OCI-LY3 (cell line): Measurements from ENCODE around the gene PDGFA.

Experiments
- H2AFZ ChIP-seq: fragments of 200-600, 300-600 bp; shearing (Covaris generic); 2 replicates; pipeline ENCODE4 v1.6.0; 2014; ENCODE audit warnings: antibody characterized with exemption, low read depth, low read length
- H3K27ac ChIP-seq: fragments of 200-600, 300-600 bp; sonication (generic); 2 replicates; pipeline ENCODE4 v1.5.1; 2014; ENCODE audit warnings: mild to moderate bottlenecking, low read length, moderate library complexity, mixed read lengths
- H3K27me3 ChIP-seq: fragments of 200-600, 300-600 bp; sonication (generic); 2 replicates; pipeline ENCODE4 v1.6.1; 2014; ENCODE audit warnings: low read depth, low read length, mixed read lengths
- H3K36me3 ChIP-seq: fragments of 200-600, 300-600 bp; sonication (generic); replicated peaks from 2 replicates; pipeline ENCODE3; 2014; ENCODE audit warnings: low read depth, low read length, mixed read lengths
- H3K4me1 ChIP-seq: fragments of 300-600, 200-600 bp; sonication (generic); 2 replicates; pipeline ENCODE4 v1.6.1; 2014; ENCODE audit warnings: low read length, mixed read lengths
- H3K4me2 ChIP-seq: fragments of 200-600, 300-600 bp; sonication (generic); 2 replicates; pipeline ENCODE4 v1.6.1; 2014; ENCODE audit warnings: low read length, mixed read lengths
- H3K4me3 ChIP-seq: fragments of 300-600, 200-600 bp; sonication (generic); 2 replicates; pipeline ENCODE4 v1.5.1; 2014; ENCODE audit warnings: antibody characterized with exemption, mild to moderate bottlenecking, low read length, moderate library complexity
- H3K79me2 ChIP-seq: fragments of 300-600, 200-600 bp; shearing (Covaris generic); 2 replicates; pipeline ENCODE4 v1.6.1; 2014; ENCODE audit warnings: mild to moderate bottlenecking, low read length, mixed read lengths
- H3K9ac ChIP-seq: fragments of 300-600, 200-600 bp; shearing (Covaris generic); 2 replicates; pipeline ENCODE4 v1.6.0; 2014; ENCODE audit warnings: mild to moderate bottlenecking, low read length, moderate library complexity
- H3K9me3 ChIP-seq: fragments of 200-600, 300-600 bp; shearing (Covaris generic); 2 replicates; pipeline ENCODE4 v1.6.1; 2014; ENCODE audit warnings: low read length, mixed read lengths; ENCODE audit not compliant: insufficient read depth
- H4K20me1 ChIP-seq: fragments of 200-600, 300-600 bp; sonication (generic); 2 replicates; pipeline ENCODE4 v1.6.1; 2016; ENCODE audit warnings: low read length, mixed read lengths; ENCODE audit not compliant: insufficient read depth
- EZH2phosphoT487 ChIP-seq: fragments of 200-600 bp; shearing (Covaris generic); IDR thresholded peaks from 2 replicates; pipeline ENCODE4 v1.6.1; 2018; ENCODE audit warnings: antibody characterized with exemption, mixed run types, low read depth
- TF ChIP-seq, protein P1 (sequence below): fragments of 200-600, 300-600 bp; sonication (generic); IDR thresholded peaks from 2 replicates; pipeline ENCODE4 v1.5.1; 2014; ENCODE audit warnings: antibody characterized with exemption, low read length, low read depth

The PDGFA gene

GRCh38 chr7:526460-527034, 6.9 kb upstream of the PDGFA start:
- no peaks in the 10 kb centered on the region for H3K36me3 ChIP-seq
- no peaks in the 10 kb centered on the region for H3K4me1 ChIP-seq
- H3K27ac ChIP-seq = no peak overlapping the region
- H3K9ac ChIP-seq = no peak overlapping the region
- H2AFZ ChIP-seq = no peak overlapping the region
- no peaks in the 10 kb centered on the region for H3K79me2 ChIP-seq
- H3K27me3 ChIP-seq = no peaks in the 10 kb centered on the region
- H4K20me1 ChIP-seq = no peaks in the 10 kb centered on the region
- H3K4me2 ChIP-seq = no peak overlapping the region
- H3K9me3 ChIP-seq = no peaks in the 10 kb centered on the region
- no peak overlapping the region for H3K4me3 ChIP-seq
- no peak for TF ChIP-seq EZH2phosphoT487
- TF ChIP-seq, protein P1, sequence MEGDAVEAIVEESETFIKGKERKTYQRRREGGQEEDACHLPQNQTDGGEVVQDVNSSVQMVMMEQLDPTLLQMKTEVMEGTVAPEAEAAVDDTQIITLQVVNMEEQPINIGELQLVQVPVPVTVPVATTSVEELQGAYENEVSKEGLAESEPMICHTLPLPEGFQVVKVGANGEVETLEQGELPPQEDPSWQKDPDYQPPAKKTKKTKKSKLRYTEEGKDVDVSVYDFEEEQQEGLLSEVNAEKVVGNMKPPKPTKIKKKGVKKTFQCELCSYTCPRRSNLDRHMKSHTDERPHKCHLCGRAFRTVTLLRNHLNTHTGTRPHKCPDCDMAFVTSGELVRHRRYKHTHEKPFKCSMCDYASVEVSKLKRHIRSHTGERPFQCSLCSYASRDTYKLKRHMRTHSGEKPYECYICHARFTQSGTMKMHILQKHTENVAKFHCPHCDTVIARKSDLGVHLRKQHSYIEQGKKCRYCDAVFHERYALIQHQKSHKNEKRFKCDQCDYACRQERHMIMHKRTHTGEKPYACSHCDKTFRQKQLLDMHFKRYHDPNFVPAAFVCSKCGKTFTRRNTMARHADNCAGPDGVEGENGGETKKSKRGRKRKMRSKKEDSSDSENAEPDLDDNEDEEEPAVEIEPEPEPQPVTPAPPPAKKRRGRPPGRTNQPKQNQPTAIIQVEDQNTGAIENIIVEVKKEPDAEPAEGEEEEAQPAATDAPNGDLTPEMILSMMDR = no peak

- Histone ChIP-seq H3K4me2 (no peak overlapping the region), H4K20me1 (no peaks in the 10 kb centered on the region), H2AFZ (no peak overlapping the region), H3K79me2 (no peaks in the 10 kb centered on the region), H3K9ac (no peak overlapping the region), H3K4me1 (no peaks in the 10 kb centered on the region), H3K27ac (no peak overlapping the region), H3K4me3 (no peak overlapping the region), H3K9me3 (no peaks in the 10 kb centered on the region), H3K27me3 (no peaks in the 10 kb centered on the region), H3K36me3 (no peaks in the 10 kb centered on the region)
- no peak for TF ChIP-seq EZH2phosphoT487
- TF ChIP-seq, protein P1 = no peak
These were observed 6.1 kb upstream of the PDGFA start for GRCh38 chr7:525740-526139.

DNA sequence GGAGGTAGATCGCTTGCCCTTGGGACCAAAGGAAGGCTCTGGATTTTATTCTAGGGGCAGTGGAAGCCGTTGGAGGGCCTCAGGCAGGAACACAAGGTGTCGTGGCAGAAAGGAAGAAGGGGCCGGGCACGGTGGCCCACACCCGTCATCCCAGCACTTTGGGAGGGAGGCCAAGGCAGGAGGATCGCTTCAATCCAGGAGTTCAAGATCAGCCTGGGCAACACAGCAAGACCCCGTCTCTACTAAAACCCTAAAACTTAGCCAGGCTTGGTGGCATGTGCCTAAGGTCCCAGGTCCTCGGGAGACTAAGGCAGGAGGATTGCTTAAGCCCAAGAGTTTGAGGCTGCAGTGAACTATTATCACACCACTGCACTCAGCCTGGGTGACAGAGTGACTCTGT, 5.2 kb upstream of the PDGFA start:
- Histone ChIP-seq H2AFZ (no peak overlapping the region), H3K27me3 (no peaks in the 10 kb centered on the region), H3K27ac (no peak overlapping the region), H3K4me1 (no peaks in the 10 kb centered on the region), H3K79me2 (no peaks in the 10 kb centered on the region), H3K4me3 (no peak overlapping the region), H3K36me3 (no peaks in the 10 kb centered on the region), H3K4me2 (no peak overlapping the region), H3K9me3 (no peaks in the 10 kb centered on the region), H3K9ac (no peak overlapping the region), H4K20me1 (no peaks in the 10 kb centered on the region)
- no peak for TF ChIP-seq EZH2phosphoT487
- TF ChIP-seq, protein P1 = no peak

DNA sequence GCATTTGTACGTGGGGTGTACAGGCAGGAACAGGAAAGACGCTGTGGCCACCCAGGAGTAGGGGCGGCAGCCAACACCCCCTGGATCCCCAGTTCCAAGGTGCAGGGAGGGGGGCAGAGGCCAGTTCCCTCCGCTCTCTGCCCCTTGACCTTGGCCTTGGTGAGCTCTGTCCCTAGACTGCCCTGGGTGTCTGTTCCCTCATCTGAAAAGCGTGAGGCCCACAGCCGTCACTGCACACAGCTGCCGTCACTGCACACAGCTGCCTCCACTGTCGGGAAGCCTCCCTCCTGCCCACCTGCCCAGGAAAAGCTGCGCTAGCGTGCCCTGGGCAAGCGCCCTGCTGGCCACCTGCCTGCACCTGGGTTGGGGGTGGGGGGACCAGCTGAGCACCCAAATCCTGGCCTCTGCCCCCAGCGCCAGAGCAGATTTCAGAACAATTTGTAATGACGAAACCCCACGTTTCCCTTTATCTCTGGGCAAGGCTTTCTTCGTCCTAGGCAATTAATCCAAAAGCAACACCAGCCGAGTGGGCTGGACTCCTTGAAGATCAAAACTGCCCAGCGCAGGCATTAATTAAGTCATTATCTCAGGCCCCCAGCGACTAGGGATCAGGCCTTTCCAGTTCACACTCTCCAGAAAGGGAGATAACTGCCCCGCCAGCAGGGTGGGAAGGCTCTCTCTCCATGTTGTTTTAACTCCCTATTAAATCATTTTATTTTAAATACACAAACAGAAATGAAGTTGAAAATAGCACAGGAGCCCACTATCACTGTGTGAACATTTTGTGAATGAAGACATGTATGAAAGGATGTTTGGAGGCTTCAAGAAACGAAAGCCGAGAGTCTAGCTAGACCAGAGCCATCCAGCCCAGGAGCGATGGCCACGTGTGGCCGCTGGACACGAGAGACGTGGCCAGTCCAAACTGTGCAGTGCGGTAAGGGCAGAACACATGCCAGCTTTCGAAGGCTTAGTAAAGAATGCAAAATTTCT, 4.0 kb upstream of the PDGFA start:
- H3K4me2 ChIP-seq = no peak overlapping the region
- H3K9me3 ChIP-seq = no peaks in the 10 kb centered on the region
- no peak overlapping the region for H3K4me3 ChIP-seq
- H4K20me1 ChIP-seq = no peaks in the 10 kb centered on the region
- no peaks in the 10 kb centered on the region for H3K4me1 ChIP-seq
- no peak overlapping the region for H3K9ac ChIP-seq
- no peaks in the 10 kb centered on the region for H3K36me3 ChIP-seq
- H3K27me3 ChIP-seq = no peaks in the 10 kb centered on the region
- H3K79me2 ChIP-seq = no peaks in the 10 kb centered on the region
- no peak overlapping the region for H2AFZ ChIP-seq
- no peak overlapping the region for H3K27ac ChIP-seq
- TF ChIP-seq EZH2phosphoT487 = no peak
- TF ChIP-seq, protein P1 = no peak
